KMS-11 (cell line): Measurements from ENCODE around the gene BRSK2.

Experiments used
- H2AFZ ChIP-seq: fragments of 200-600 bp; sonication (generic); 2 replicates; pipeline ENCODE4 v1.6.1; 2016; ENCODE audit warnings: antibody characterized with exemption, mixed run types, low read depth
- H3K27ac ChIP-seq: fragments of 200-600 bp; sonication (generic); 2 replicates; pipeline ENCODE4 v1.6.1; 2016; ENCODE audit warnings: mild to moderate bottlenecking, mixed run types
- H3K27me3 ChIP-seq: fragments of 200-600 bp; sonication (generic); 2 replicates; pipeline ENCODE4 v1.6.1; 2017; ENCODE audit warnings: mild to moderate bottlenecking, low read depth, mixed run types, moderate library complexity; ENCODE audit not compliant: insufficient read depth
- H3K36me3 ChIP-seq: fragments of 200-600 bp; sonication (generic); 2 replicates; pipeline ENCODE4 v1.6.1; 2017; ENCODE audit warnings: mild to moderate bottlenecking, mixed run types; ENCODE audit not compliant: insufficient read depth
- H3K4me1 ChIP-seq: fragments of 200-600 bp; sonication (generic); 2 replicates; pipeline ENCODE4 v1.6.1; 2016; ENCODE audit warnings: mild to moderate bottlenecking, low read depth, mixed run types; ENCODE audit not compliant: poor library complexity, severe bottlenecking
- H3K4me2 ChIP-seq: fragments of 200-600 bp; sonication (generic); 2 replicates; pipeline ENCODE4 v1.7.0; 2016; ENCODE audit warnings: mild to moderate bottlenecking, mixed run types
- H3K4me3 ChIP-seq: fragments of 200-600 bp; sonication (generic); IDR thresholded peaks from 2 replicates; pipeline ENCODE4 v1.6.1; 2017; ENCODE audit warnings: low read depth, low read length, mixed read lengths; ENCODE audit not compliant: insufficient read depth
- H3K79me2 ChIP-seq: fragments of 200-600 bp; sonication (generic); 2 replicates; pipeline ENCODE4 v1.6.1; 2016; ENCODE audit warnings: low read depth, mixed run types; ENCODE audit not compliant: insufficient read depth
- H3K9ac ChIP-seq: fragments of 200-600 bp; sonication (generic); 2 replicates; pipeline ENCODE4 v1.6.1; 2016; ENCODE audit warnings: mild to moderate bottlenecking, mixed run types
- H4K20me1 ChIP-seq: fragments of 200-600 bp; sonication (generic); 2 replicates; pipeline ENCODE4 v1.6.1; 2016; ENCODE audit warnings: mild to moderate bottlenecking, mixed run types; ENCODE audit not compliant: insufficient read depth
- CTCF ChIP-seq: fragments of 200-600 bp; sonication (generic); conservative IDR thresholded peaks from 2 replicates; pipeline ENCODE4 v1.6.1; 2017; ENCODE audit warnings: low read depth, mild to moderate bottlenecking, antibody characterized with exemption, low read length, moderate library complexity, mixed read lengths

Gene BRSK2

DNA sequence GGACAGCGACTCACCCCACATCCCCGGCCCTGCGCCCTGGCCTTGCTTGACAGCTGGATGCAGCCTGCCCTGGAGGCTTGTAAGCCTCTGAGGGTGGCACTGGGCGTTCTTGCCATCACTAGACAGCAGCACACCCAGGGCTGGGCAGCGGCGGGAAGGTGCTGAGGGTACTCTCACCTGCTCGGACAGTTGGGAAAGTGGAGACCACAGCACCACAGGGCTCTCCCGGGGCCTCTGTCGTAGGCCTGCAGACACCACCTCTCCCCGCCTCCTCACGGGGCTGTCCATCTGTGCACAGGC is 18.8 kb upstream of the BRSK2 start:
- Histone ChIP-seq H3K27ac (no peak overlapping the region), H3K36me3 (no peaks in the 10 kb centered on the region), H3K79me2 (no peaks in the 10 kb centered on the region), H3K9ac (no peak overlapping the region), H3K4me3 (no peak overlapping the region), H4K20me1 (no peaks in the 10 kb centered on the region), H3K27me3 (peaks cover 91% of the 10 kb centered on the region), H2AFZ (no peak overlapping the region), H3K4me1 (no peaks in the 10 kb centered on the region), H3K4me2 (no peak overlapping the region)
- TF ChIP-seq CTCF = no peak

DNA sequence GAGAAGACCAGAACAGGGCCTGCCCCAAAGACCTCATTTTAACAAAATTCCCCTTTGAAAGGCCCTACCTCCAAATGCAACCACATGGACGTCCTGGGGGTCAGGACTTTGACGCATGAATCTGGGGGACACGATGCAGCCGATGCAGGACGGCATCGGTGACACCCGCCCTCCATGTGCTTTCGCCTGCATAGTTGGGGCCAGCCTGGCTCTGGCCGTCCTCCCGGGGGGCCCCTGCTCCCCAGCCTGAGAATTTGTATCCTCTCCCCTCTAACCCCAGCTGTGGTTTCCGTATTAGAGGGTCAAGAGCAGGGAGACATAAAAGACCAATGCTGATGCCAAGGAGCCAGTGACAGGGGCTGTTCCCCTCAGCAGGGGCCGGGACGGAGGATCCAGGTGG is 18.4 kb upstream of the BRSK2 start:
- Histone ChIP-seq H3K4me3 (no peak overlapping the region), H3K27ac (no peak overlapping the region), H3K27me3 (peaks cover 95% of the 10 kb centered on the region), H3K36me3 (no peaks in the 10 kb centered on the region), H2AFZ (no peak overlapping the region), H3K9ac (no peak overlapping the region), H3K79me2 (no peaks in the 10 kb centered on the region), H3K4me2 (no peak overlapping the region), H3K4me1 (no peaks in the 10 kb centered on the region), H4K20me1 (no peaks in the 10 kb centered on the region)
- TF ChIP-seq CTCF = no peak

DNA sequence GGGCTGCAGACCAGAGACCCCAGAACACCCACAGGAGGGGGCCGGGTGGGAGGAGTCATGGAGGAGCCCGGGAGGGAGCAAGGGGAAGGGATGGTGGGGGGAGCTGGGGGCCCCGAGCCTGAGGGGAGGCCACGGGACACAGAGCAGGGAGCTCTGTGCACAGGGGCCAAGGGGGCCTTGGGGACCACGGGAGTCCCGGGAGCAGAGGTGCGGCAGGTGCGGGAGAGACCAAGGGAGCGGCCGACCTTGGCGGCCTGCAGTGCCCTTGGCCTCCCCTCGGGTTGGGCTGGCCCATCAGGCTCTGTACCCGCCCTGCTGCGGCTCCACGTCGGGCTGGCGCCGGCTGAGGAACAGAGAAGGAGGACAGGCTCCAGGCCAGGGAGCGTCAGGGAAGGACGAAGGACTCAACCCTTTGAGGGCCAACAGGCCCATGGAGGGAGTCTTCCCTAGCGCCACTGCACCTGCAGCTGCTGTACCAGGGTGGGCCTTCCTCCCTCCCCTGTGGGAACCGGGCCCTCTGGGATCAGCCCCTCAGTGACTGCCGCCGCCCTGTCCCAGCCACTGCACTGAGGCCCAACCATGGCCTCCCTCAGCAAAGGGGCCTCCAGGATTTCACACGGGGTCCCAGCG is 17.8 kb upstream of the BRSK2 start:
- Histone ChIP-seq H3K36me3 (no peaks in the 10 kb centered on the region), H3K79me2 (no peaks in the 10 kb centered on the region), H3K4me1 (no peaks in the 10 kb centered on the region), H3K4me2 (no peak overlapping the region), H3K4me3 (no peak overlapping the region), H2AFZ (no peak overlapping the region), H3K27ac (no peak overlapping the region), H3K9ac (no peak overlapping the region), H4K20me1 (no peaks in the 10 kb centered on the region), H3K27me3 (peaks cover 96% of the 10 kb centered on the region)
- no peak for TF ChIP-seq CTCF

- peaks cover 98% of the 10 kb centered on the region for H3K27me3 ChIP-seq
- no peaks in the 10 kb centered on the region for H3K79me2 ChIP-seq
- H4K20me1 ChIP-seq = no peaks in the 10 kb centered on the region
- H3K9ac ChIP-seq = no peak overlapping the region
- H3K4me1 ChIP-seq = no peaks in the 10 kb centered on the region
- no peak overlapping the region for H2AFZ ChIP-seq
- no peak overlapping the region for H3K4me3 ChIP-seq
- no peak overlapping the region for H3K27ac ChIP-seq
- no peak overlapping the region for H3K4me2 ChIP-seq
- TF ChIP-seq CTCF = no peak
- H3K36me3 ChIP-seq = no peaks in the 10 kb centered on the region
These were observed 17.1 kb upstream of the BRSK2 start for GRCh38 chr11:1372660-1373059.
